ENCODE measurements around the gene TMEM92. TPM values are rescaled to one million over a fixed set of nuclear protein-coding genes. Genes with fewer than 3 reads are reported as not detected.

Gene TMEM92
- total and polyA plus RNA-seq, 2 of the 13 experiments (the other 11 are each of a cell fraction or from before 2014, with no cell fraction given) = 0.07 TPM; not detected in 1

GRCh38 chr17:50297407-50297865, 23.2 kb downstream of the TMEM92 start (continued):
- TF ChIP-seq RERE (CRISPR knock-in tag; IDR thresholded peaks at IDR 0.05; ENCODE audit: low read depth) = no peak
- no peak for TF ChIP-seq EZH2 (conservative IDR thresholded peaks at IDR 0.05; ENCODE audit: low read depth, low read length)
- peak; percentile 67 for TF ChIP-seq PATZ1 (CRISPR knock-in tag; IDR thresholded peaks at IDR 0.05)
- no peak for TF ChIP-seq ZNF367 (CRISPR knock-in tag; IDR thresholded peaks at IDR 0.05; ENCODE audit: borderline replicate concordance)
- no peak for TF ChIP-seq TBX3 (IDR thresholded peaks at IDR 0.05; ENCODE audit: borderline replicate concordance)
- TF ChIP-seq ZNF878 (CRISPR knock-in tag; IDR thresholded peaks at IDR 0.05) = no peak
- no peak for TF ChIP-seq HNRNPL (IDR thresholded peaks at IDR 0.05; ENCODE audit: low read depth, low read length)
- no peak for TF ChIP-seq KLF6 (CRISPR knock-in tag; IDR thresholded peaks at IDR 0.05)
- no peak for TF ChIP-seq IRF9 (CRISPR knock-in tag; IDR thresholded peaks at IDR 0.05; ENCODE audit: borderline replicate concordance)
- no peak for TF ChIP-seq EED (CRISPR knock-in tag; IDR thresholded peaks at IDR 0.05)
- TF ChIP-seq XRCC5 (optimal IDR thresholded peaks at IDR 0.05; ENCODE audit: low read length) = peak; percentile 87
- TF ChIP-seq AGO1 (IDR thresholded peaks at IDR 0.05; ENCODE audit: low read depth, low read length, poor library complexity, severe bottlenecking) = no peak
- TF ChIP-seq ZFAT (CRISPR knock-in tag; conservative IDR thresholded peaks at IDR 0.05) = no peak
- TF ChIP-seq ZNF160 (CRISPR knock-in tag; IDR thresholded peaks at IDR 0.05) = no peak
- no peak for TF ChIP-seq IKZF4 (CRISPR knock-in tag; IDR thresholded peaks at IDR 0.05; ENCODE audit: borderline replicate concordance, low read depth, not compliant biosample characterization)
- TF ChIP-seq HMGXB3 (CRISPR knock-in tag; IDR thresholded peaks at IDR 0.05; ENCODE audit: borderline replicate concordance) = no peak
